ENCODE measurements around the gene TNKS2. TPM values are rescaled to one million over a fixed set of nuclear protein-coding genes. Genes with fewer than 3 reads are reported as not detected.

TNKS2 gene
- total RNA-seq, 4 donors from 2014 or later, result 42.8 to 48.4 (median 46.2) TPM

DNA sequence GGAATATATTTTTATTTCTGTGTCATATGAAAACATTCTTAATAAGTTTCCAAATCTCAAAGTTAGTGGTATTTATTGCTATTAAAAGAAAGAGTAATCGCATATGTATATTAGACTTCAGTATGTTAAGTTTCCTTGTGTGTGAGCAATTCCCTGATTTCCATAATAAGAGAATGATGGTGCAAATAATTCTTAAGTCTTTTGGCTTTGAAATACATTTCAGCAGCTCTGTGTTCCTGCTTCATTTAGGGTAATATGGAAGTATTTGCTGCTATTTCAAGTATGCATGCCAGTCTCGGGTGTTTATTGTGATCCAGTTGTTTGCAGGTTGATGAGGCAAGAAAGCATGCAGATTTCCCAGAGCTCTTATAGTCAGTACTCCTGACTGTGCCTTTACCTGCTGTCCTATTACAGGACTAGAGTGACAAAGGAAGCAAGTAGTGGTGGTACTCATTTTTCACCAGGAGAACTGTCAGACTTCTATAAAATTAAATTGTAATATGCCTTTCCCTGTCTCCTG is 67.4 kb downstream of the TNKS2 start:
- TF ChIP-seq CTCF (IDR thresholded peaks at IDR 0.05; ENCODE audit: low read depth), result no peak

GRCh38 chr10:91875156-91875555 is 76.9 kb downstream of the TNKS2 start:
- no peak for TF ChIP-seq CTCF (IDR thresholded peaks at IDR 0.05; ENCODE audit: low read depth)

- TF ChIP-seq CTCF (IDR thresholded peaks at IDR 0.05; ENCODE audit: low read depth), result no peak
These were observed 77.6 kb downstream of the TNKS2 start for GRCh38 chr10:91875779-91876178.

DNA sequence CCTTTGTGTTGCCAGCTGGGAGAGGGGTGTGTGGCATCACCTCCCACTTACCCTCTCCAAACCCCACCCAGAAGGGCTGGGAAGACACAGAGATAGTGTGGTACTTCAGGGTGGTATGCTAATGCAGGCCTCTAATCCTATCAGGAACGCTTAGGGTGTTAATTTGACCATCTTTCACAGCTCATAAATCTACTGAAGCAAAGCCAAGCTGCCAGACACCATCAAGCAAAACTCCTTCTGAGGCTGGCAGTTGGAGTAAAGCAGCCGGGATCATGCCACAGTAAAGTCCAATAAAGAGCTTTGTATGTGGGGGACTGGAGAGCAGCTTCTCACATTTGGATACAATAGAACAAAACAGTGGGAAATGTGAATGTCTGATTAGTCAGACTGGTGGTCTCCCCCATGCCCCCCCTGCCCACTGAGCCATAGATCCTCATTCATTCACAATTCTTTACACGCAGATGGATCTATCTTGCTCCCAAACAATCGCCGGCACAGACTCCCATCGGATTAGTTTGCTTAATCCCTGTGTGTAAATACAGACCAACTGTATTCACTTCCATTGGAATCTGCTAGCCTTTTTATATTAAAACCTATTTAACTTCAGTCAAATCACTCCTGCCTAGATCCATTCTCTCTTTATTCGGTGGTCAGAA is 81.4 kb downstream of the TNKS2 start:
- no peak for TF ChIP-seq CTCF (IDR thresholded peaks at IDR 0.05; ENCODE audit: low read depth)

DNA sequence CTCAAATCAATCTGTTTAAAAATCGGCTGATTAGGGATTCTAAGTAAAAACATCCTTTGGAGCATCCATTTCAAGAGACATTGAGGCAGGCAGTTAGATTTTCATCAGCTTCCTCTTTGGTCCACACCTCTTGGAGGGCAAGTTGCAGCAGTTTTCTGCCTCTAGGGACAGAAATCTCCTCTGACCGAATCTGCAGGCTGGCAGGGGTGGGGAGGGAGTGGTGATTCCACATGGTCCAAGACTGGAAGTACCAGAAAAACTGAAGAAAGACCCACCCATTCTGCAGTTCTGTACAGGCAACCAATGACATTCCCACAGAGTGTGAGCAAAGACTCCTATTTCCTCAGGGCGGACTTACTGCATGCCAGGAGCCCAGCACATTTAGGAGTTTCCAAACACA is 82.1 kb downstream of the TNKS2 start:
- TF ChIP-seq CTCF (IDR thresholded peaks at IDR 0.05; ENCODE audit: low read depth), result no peak

- TF ChIP-seq CTCF (IDR thresholded peaks at IDR 0.05; ENCODE audit: low read depth), result no peak
These were observed 85.6 kb downstream of the TNKS2 start for GRCh38 chr10:91883549-91884444.

- TF ChIP-seq CTCF (IDR thresholded peaks at IDR 0.05; ENCODE audit: low read depth), result no peak
These were observed 86.3 kb downstream of the TNKS2 start for GRCh38 chr10:91884536-91884935.
